A549 (cell line): Measurements from ENCODE around the gene SLC9A9.

Source experiments
- CTCF ChIP-seq: fragments of >200 bp; sonication (Bioruptor Twin); formaldehyde crosslinking; IDR thresholded peaks from 3 replicates; pipeline ENCODE4 v1.5.1; 2016
- EP300 ChIP-seq, 2 experiments: fragments of >200 bp; sonication (Bioruptor Twin); formaldehyde crosslinking; IDR thresholded peaks; 2 replicates in 1 of 2; 3 replicates in 1 of 2; pipeline ENCODE4 v1.6.1; 2016 to 2017
- KDM5A ChIP-seq: fragments of 200-600 bp; sonication (generic); IDR thresholded peaks from 2 replicates; pipeline ENCODE4 v1.6.1; 2016; ENCODE audit warnings: antibody characterized with exemption, mild to moderate bottlenecking
- MAX ChIP-seq: IDR thresholded peaks from 2 replicates; pipeline ENCODE4 v1.6.1; 2012
- POLR2A ChIP-seq: IDR thresholded peaks from 2 replicates; pipeline ENCODE4 v1.6.1; 2012; ENCODE audit warnings: mild to moderate bottlenecking, low read length
- RCOR1 ChIP-seq: fragments of 150-350 bp; IDR thresholded peaks from 2 replicates; pipeline ENCODE4 v1.6.1; 2014; ENCODE audit warnings: antibody characterized with exemption, low read length, low read depth
- REST ChIP-seq: fragments of 200-600 bp; sonication (generic); IDR thresholded peaks from 2 replicates; pipeline ENCODE4 v1.6.1; 2016; ENCODE audit warnings: antibody characterized with exemption, mild to moderate bottlenecking, moderate library complexity
- RFX5 ChIP-seq: fragments of 450-650 bp; IDR thresholded peaks from 2 replicates; pipeline ENCODE4 v1.7.1; 2014; ENCODE audit warnings: antibody characterized with exemption, mild to moderate bottlenecking, moderate library complexity
- SMC3 ChIP-seq: fragments of >200 bp; sonication (Bioruptor Twin); formaldehyde crosslinking; IDR thresholded peaks from 3 replicates; pipeline ENCODE4 v1.6.1; 2018; ENCODE audit warnings: inconsistent platforms
- USF2 ChIP-seq: fragments of 450-650 bp; IDR thresholded peaks from 2 replicates; pipeline ENCODE4 v1.6.1; 2014; ENCODE audit warnings: antibody characterized with exemption

GRCh38 chr3:143585720-143586456 lies 262.4 kb downstream of the SLC9A9 start:
- TF ChIP-seq KDM5A (no peak), CTCF (no peak), POLR2A (no peak), MAX (no peak), RCOR1 (no peak), REST (no peak), SMC3 (no peak), EP300 (IDR thresholded peaks at IDR 0.05) (no peak), RFX5 (no peak), USF2 (no peak)
